Endothelial cell (in vitro differentiated cells): ENCODE results near the gene KCTD20. TPM values are rescaled to one million over a fixed set of nuclear protein-coding genes. Genes with fewer than 3 reads are reported as not detected.
"Not testable (repeated sequence)": the region's sequence is repeated elsewhere in the genome, so short reads cannot be mapped to it uniquely, and the experiment has no call there.

Experiments used
- DNase-seq: peaks from one replicate; pipeline ENCODE4 v3.0.0; 2021; ENCODE audit warnings: low spot score
- H3K27ac Mint-ChIP-seq: one replicate; pipeline ENCODE4 v1.8.0; 2021; ENCODE audit warnings: mixed read lengths, inconsistent platforms; ENCODE audit not compliant: unreplicated experiment
- H3K27me3 Mint-ChIP-seq: one replicate; pipeline ENCODE4 v1.8.0; 2021; ENCODE audit warnings: mild to moderate bottlenecking, moderate library complexity, mixed read lengths, inconsistent platforms; ENCODE audit not compliant: unreplicated experiment
- H3K36me3 Mint-ChIP-seq: one replicate; pipeline ENCODE4 v1.8.0; 2021; ENCODE audit warnings: mild to moderate bottlenecking, low read depth, mixed read lengths, inconsistent platforms; ENCODE audit not compliant: unreplicated experiment
- H3K4me1 Mint-ChIP-seq: one replicate; pipeline ENCODE4 v1.8.0; 2021; ENCODE audit warnings: mild to moderate bottlenecking, mixed read lengths, inconsistent platforms; ENCODE audit not compliant: unreplicated experiment
- H3K4me3 Mint-ChIP-seq: one replicate; pipeline ENCODE4 v1.8.0; 2021; ENCODE audit warnings: mild to moderate bottlenecking, mixed read lengths, inconsistent platforms; ENCODE audit not compliant: unreplicated experiment
- H3K9me3 Mint-ChIP-seq: one replicate; pipeline ENCODE4 v1.8.0; 2021; ENCODE audit warnings: mixed read lengths, inconsistent platforms; ENCODE audit not compliant: unreplicated experiment
- CTCF ChIP-seq: fragments of 200-600 bp; sonication (generic); IDR thresholded peaks from one replicate; pipeline ENCODE4 v1.5.0; 2021; ENCODE audit warnings: antibody characterized with exemption; ENCODE audit not compliant: unreplicated experiment
- total RNA-seq: library from RNA; stranded (reverse); fragmentation: NEBNext Ultra II Directional; extraction: Animal tissue kit (Norgen Biotek cat#: 25700); gene quantifications from one replicate; pipeline ENCODE4 v1.2.1, GENCODE V29; 2021; ENCODE audit not compliant: unreplicated experiment

The KCTD20 gene
- total RNA-seq, 1 donor from 2014 or later = 43.0 TPM

- Mint-ChIP-seq H3K4me1 (peaks cover 5% of the 10 kb centered on the region), H3K9me3 (no peaks in the 10 kb centered on the region), H3K4me3 (no peak overlapping the region), H3K27me3 (no peaks in the 10 kb centered on the region), H3K36me3 (peaks cover 8% of the 10 kb centered on the region), H3K27ac (no peak overlapping the region)
- no peak for DNase-seq
- no peak for TF ChIP-seq CTCF
These were observed 24.8 kb downstream of the KCTD20 start for GRCh38 chr6:36467625-36468024.

GRCh38 chr6:36469148-36469661 lies 26.4 kb downstream of the KCTD20 start:
- peak overlapping the region; percentile 19 for H3K27ac Mint-ChIP-seq
- TF ChIP-seq CTCF = no peak
- DNase-seq = no peak
- no peaks in the 10 kb centered on the region for H3K9me3 Mint-ChIP-seq
- peak overlapping the region; percentile 26 for H3K4me3 Mint-ChIP-seq
- no peaks in the 10 kb centered on the region for H3K27me3 Mint-ChIP-seq
- peaks cover 3% of the 10 kb centered on the region for H3K36me3 Mint-ChIP-seq
- no peaks in the 10 kb centered on the region for H3K4me1 Mint-ChIP-seq

- no peaks in the 10 kb centered on the region for H3K9me3 Mint-ChIP-seq
- H3K4me1 Mint-ChIP-seq = no peaks in the 10 kb centered on the region
- H3K27ac Mint-ChIP-seq = no peak overlapping the region
- no peak overlapping the region for H3K4me3 Mint-ChIP-seq
- H3K27me3 Mint-ChIP-seq = no peaks in the 10 kb centered on the region
- H3K36me3 Mint-ChIP-seq = peaks cover 7% of the 10 kb centered on the region
- no peak for TF ChIP-seq CTCF
- no peak for DNase-seq
These were observed 27.1 kb downstream of the KCTD20 start for GRCh38 chr6:36469946-36470345.

GRCh38 chr6:36478051-36478526 lies 35.3 kb downstream of the KCTD20 start:
- no peaks in the 10 kb centered on the region for H3K27me3 Mint-ChIP-seq
- no peak overlapping the region for H3K4me3 Mint-ChIP-seq
- no peak for TF ChIP-seq CTCF
- H3K27ac Mint-ChIP-seq = no peak overlapping the region
- no peaks in the 10 kb centered on the region for H3K9me3 Mint-ChIP-seq
- peaks cover 22% of the 10 kb centered on the region for H3K4me1 Mint-ChIP-seq
- no peak for DNase-seq
- peaks cover 20% of the 10 kb centered on the region for H3K36me3 Mint-ChIP-seq

- Mint-ChIP-seq H3K27ac (no peak overlapping the region), H3K4me3 (no peak overlapping the region), H3K9me3 (no peaks in the 10 kb centered on the region), H3K27me3 (no peaks in the 10 kb centered on the region), H3K4me1 (peaks cover 22% of the 10 kb centered on the region), H3K36me3 (peaks cover 20% of the 10 kb centered on the region)
- no peak for DNase-seq
- no peak for TF ChIP-seq CTCF
These were observed 36.5 kb downstream of the KCTD20 start for GRCh38 chr6:36479256-36479655.

GRCh38 chr6:36483326-36483725 lies 40.5 kb downstream of the KCTD20 start:
- Mint-ChIP-seq H3K4me1 (peaks cover 14% of the 10 kb centered on the region), H3K36me3 (peaks cover 24% of the 10 kb centered on the region)

More at GRCh38 chr6:36483326-36483725, 40.5 kb downstream of the KCTD20 start:
- not testable (repeated sequence) for H3K9me3 Mint-ChIP-seq, H3K27ac Mint-ChIP-seq, DNase-seq, H3K4me3 Mint-ChIP-seq, H3K27me3 Mint-ChIP-seq
